ENCODE data around the gene AJAP1.

Gene AJAP1

DNA sequence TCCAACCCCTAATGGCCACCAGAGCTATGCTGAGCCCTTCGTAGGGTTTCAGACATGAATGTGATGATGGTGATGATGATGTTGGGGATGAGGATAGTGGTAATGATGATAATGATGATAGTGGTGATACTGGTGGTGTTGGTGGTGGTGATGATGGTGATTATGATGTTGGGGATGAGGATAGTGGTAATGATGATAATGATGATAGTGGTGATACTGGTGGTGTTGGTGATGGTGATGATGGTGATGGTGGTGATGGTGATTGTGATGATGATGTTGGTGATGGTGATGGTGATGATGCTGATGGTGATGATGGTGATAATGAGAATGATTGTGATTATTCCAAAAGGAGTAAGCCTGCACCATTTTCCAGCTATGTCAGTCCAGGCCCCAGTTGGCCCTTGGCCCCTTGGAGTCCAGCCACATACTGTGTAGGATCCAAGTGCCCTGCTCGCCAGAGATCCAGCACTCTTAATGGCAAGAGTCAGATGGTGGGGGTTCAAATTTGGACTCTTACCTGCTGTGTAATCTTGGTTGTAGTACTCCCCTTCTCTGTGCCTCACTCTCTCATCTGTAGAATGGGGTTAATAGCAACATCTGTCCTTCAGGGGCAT is 28.3 kb downstream of the AJAP1 start:
- no peak for DNase-seq (ENCODE audit: low read depth)

DNA sequence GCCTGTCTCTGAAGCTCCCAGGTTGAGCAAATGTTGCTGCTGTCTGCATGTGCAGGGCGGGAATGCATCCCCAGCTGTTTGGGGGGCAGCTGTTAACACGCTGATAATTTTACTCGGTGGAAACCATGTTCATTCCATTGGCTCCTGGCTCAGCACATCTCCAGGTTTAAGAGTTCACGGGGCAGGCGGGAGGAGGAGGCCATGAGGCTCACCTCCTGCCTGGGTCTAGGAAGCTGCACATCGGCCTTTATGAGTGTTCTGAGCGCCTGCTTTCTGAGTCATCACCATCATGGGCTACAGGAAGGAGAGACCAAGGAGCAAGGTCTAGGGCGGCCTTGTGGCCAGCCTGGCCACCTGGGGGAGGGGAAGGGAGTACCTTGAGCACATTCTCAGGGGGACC is 29.7 kb downstream of the AJAP1 start:
- DNase-seq (ENCODE audit: low read depth) = no peak

DNA sequence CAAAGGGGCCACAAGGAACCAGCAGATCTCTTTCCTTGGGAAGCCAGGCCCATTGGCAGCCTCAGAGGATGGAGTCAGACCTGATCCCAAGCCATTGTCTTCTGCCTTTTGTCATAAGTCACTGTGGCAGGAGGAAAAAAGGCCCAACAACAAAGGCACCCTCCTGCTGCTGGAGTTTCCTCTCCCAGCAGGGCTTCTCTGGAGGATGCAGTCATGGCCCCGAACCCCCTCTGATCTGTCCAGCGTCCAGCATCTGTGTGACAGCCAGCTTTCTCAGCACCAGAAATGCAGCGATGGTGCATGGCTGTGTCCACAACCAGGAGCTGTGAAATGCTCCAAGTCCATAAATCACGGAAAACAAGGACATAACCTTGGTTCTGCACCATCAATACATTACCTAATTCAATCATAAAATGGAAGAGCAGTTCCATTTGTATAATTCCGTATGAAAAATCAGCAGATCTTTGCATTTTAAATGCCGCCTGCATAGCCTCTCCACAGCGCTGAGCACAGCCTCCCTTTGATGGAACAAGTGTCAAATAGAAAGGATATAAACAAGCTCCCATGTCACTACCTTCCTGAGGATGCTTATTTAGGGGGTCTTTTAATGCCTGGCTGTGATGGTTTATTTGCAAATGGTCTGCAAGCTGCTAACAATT is 30.6 kb downstream of the AJAP1 start:
- DNase-seq (ENCODE audit: low read depth) = no peak

- DNase-seq (ENCODE audit: low read depth) = no peak
Measured at GRCh38 chr1:4685523-4685865, 31.1 kb downstream of the AJAP1 start.

- DNase-seq (ENCODE audit: low read depth) = no peak
Measured at GRCh38 chr1:4687943-4688342, 33.5 kb downstream of the AJAP1 start.

DNA sequence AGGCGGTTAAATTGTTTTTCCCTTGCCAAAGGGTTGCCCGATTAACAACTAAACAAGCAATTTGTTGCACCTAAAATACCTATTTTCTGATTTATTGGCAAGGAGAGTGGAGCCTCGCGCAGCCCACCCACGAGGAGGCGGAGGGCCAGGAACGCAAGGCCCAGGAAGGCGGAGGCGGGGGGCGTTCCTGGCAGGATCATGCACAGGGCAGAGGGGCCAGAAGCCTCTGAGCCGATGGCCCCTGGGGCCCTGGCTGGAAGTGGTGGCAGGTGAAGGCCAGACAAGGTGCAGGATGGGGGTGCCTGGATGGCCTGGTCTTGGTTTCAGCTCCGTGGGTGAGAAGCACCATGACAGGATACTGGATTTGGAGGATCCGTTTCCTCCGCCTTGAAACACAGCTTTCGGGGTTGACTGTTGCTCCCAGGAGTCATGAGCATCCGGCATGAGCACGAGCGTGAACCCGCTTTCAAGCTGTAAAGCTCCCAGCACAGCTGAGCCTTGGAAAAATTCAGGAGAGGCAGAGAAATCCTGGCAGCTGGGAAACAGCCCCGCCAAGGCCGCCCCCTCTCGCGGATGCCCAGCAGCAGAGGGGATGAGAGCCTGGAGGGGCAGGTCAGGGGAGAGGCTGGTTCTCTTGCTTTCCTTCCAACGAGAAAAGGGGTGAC is 35.0 kb downstream of the AJAP1 start:
- DNase-seq (ENCODE audit: low read depth) = no peak

GRCh38 chr1:4689941-4690635 is 35.7 kb downstream of the AJAP1 start:
- DNase-seq (ENCODE audit: low read depth) = no peak

- no peak for DNase-seq (ENCODE audit: low read depth)
Measured at GRCh38 chr1:4690951-4691675, 36.7 kb downstream of the AJAP1 start.

DNA sequence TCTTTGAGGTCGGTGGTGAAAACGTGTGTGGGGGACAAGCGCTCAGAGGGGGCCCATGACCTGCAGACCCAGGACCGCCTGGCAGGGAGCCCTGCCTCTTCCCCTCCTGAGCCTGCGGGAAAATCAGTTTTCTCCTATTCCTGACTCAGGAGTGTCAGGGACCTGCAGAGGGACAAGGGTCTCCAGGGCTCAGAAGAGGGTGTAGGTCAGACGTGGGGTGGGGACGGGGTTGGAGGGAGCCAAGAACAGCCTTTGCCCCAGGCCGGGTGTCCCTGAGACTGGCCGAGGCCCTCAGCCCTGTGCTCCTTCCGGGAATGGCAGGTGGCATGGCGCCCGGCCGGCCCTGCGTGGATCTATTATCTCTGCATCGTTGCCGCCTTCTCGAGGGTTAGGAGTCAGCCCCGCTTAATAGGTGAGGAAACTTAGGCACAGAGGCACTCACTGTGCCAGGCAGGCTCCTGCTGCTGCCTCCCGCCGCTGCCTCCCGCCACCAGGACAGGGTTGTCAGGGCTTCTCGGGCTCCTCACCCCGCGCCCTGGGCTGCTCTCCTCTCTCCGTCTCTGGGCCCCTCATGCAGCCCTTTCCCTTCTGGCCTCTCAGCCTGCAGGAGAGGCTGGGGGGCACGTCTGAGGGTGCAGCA is 37.5 kb downstream of the AJAP1 start:
- DNase-seq (ENCODE audit: low read depth) = no peak

DNA sequence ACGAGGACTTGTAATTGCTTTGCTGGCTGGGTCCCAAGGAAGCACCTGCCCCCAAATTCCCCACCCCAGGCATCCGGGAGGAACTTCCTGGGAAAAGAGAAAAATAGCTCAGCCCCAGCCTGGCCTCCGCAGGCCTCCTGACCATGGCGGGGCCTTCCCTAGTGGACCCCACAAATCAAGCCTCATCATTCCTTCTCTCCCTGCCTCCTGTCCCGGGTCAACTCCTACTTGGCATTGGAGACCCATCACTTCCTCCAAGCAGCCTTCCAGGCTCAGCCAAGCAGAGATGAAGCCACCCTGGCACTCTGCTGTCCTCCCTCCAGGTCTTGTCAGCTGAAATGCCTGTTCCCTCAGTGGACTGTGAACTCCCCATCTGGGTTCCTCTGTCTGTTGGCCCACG is 38.0 kb downstream of the AJAP1 start:
- no peak for DNase-seq (ENCODE audit: low read depth)

DNA sequence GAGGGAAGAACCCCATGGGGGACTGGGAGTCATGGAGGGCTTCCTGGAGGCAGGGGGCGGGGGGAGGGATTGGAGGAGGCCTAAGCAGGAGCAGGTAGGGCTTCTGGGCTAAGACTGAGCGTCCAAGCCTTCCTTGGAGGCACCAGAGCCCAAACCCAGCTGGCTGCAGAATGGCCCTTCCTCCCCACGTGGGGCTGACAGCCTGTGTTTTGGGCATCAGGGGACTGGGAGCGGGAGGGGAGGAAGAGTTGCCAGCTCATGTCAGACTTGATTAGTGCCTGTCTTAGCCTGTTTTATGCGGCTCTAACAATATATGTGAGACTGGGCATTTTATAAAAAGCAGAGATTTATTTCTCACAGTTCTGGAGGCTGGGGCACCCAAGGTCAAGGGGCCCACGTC is 38.9 kb downstream of the AJAP1 start:
- no peak for DNase-seq (ENCODE audit: low read depth)

DNA sequence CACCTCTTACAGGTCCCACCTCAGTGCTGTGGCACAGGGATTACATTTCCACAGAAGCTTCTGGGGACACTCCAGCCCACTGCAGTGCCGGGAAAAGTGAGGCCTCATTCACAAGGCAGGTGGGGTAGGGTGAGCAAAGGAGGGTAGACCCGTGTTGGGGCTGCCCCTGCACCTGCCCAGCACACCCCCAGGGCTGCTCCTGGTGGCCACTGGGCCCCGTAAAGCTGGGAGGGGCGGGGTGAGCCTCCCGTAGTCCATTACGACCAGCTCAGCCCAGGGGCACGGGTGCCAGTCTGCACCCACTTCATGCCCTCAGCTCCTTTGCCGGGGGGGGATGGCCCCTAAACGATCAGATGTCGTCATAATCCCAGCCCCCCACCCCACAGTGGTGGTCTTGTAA is 39.5 kb downstream of the AJAP1 start:
- no peak for DNase-seq (ENCODE audit: low read depth)

DNA sequence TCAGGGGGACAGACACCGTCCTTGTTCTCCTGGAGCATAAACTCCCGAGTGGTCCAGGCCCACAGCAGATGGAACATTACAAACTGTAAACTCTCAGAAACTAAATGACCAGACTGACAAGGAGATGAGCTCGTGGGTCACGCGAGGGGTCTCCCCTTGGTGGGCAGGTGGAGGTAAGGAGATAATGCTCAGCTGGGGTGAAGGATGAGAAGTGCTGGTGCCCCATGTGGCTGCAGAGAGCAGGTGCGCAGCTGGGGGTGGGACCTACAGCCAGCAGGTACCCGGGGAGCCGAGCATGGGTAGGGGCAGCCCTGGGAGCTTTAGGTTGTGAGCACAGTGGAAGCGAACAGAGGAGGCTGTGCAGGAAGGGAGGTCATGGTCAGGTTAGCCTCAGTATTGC is 40.1 kb downstream of the AJAP1 start:
- DNase-seq (ENCODE audit: low read depth) = no peak

- DNase-seq (ENCODE audit: low read depth) = no peak
Measured at GRCh38 chr1:4695241-4695640, 40.8 kb downstream of the AJAP1 start.

DNA sequence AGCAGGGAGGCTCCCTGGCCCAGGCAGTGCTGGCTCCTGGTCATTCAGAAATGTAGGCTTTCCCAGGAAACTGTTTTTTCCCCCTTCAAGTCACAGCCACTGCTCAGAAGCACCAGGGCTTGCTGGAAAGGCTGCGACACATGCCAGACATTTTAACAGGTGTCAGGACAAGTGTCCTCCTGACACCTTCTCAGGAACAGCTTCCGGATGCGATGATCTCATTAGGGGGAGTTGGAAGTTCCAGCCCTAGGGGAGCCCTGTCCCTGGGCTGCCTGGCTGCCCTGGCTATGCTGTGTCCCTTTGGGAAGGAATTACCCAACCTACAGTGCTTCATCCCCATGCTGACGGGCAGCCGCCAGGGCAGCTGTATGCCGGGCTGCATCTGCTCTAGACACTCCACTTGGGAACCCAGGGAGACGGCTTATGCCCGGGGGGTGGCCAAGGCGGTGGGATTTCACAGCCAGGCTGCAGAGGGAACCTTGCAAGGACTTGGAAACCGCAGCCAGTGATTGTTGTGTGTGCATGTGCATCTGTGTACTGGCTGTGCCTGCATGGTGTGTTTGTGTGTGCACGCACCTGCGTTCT is 41.8 kb downstream of the AJAP1 start:
- DNase-seq (ENCODE audit: low read depth) = no peak

DNA sequence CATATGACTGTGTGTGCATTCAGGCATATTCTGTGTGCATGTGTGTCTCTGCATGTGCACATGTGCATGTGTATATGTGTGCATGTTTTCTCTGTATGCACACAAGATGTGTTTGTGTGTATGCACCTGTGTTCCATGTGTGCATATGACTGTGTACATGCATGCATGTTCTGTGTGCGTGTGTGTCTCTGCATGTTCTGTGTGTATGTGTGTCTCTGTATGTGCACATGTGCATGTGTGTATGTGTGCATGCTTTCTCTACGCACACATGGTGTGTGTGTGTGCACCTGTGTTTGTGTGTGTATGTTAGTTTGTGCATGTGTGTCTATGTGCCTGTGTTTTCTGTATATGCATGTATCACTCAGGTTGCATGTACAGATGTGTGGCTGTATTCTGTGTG is 42.3 kb downstream of the AJAP1 start:
- no peak for DNase-seq (ENCODE audit: low read depth)

GRCh38 chr1:4697801-4698200 is 43.4 kb downstream of the AJAP1 start:
- no peak for DNase-seq (ENCODE audit: low read depth)

- no peak for DNase-seq (ENCODE audit: low read depth)
Measured at GRCh38 chr1:4698911-4699310, 44.5 kb downstream of the AJAP1 start.

DNA sequence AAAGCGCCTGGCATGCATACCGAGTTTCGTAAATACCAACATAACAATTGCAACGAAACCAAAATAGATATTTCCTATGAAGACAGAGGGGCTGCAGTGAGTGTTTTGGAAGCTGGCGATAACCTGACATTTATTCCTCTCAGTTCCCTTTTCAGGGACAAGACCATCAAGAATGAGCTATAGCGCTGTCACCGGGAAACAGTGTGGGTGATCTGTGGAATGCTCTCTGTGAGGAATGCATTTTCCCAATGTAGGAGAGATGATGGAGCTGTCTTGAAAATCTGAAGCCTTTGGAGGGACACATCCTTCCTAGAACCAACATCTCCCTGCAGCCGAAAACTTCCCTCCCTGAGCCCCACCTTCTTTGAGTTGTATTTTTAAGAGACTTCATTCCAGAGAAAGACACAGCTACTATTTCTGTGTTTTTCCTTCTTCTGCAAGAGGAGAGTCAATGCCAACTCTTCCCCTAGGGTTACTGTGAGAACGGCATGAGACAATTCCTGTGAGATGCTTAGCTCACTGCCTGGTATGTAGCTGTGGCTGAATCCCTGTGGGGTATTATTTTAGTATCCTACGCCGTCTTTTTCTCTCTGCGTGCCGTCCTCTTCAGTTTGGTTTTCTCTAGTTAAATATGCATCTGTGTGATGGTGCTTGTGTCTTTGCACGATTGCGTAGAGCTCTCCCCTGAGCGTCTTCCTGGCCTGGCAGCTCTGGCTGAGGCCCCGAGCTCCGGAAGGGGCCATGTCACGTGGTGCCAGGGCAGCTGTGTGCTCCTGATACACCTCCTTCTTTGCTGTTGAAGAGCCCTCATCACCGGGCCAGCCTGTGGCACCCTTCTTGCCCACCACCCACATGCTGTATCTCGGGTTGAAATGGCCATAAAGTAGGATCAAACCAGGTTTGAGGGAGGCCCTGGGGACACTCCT is 45.2 kb downstream of the AJAP1 start:
- DNase-seq (ENCODE audit: low read depth) = no peak

- DNase-seq (ENCODE audit: low read depth) = no peak
Measured at GRCh38 chr1:4700801-4701200, 46.4 kb downstream of the AJAP1 start.

DNA sequence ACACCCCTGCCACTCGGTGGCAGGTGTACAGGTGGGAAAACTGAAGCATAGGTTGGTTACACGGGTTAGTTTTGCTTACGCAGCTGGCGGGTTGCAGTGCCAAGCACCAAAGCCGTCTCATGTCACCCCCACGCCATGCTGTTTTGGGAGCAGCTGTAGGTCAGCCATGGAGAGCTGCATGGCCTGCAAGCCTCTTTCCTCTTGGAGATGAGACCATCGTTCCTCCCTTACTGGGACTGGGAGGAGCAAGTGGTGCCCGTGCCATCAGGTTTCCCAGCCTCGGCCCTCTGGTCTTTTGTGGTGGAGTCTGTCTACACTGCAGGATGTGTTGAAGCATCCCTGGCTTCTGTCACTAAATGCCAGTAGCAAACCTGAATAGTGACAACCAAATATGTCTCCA is 46.9 kb downstream of the AJAP1 start:
- DNase-seq (ENCODE audit: low read depth) = no peak
